Measurements from ENCODE around the gene KRTAP19-3.

KRTAP19-3 gene

DNA sequence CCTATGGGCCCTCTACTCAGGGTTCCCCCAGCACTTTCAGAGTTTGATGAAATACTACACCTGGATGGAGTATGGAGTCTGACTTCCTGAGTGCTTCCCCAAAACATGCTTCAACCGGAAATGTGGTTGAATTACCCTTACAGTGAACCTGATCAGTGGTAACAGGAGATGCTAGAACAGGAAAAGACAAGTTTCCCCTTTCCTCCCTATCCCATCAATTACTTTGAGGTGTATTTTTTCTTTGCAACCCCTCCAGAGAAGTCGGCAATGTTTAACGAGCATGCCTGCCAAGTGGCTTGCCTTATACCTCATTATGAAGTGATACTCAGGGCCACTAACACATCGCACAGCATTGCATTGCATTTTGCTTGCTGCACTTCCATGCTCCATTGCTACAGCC is 44.8 kb downstream of the KRTAP19-3 start:
- TF ChIP-seq, protein P1, sequence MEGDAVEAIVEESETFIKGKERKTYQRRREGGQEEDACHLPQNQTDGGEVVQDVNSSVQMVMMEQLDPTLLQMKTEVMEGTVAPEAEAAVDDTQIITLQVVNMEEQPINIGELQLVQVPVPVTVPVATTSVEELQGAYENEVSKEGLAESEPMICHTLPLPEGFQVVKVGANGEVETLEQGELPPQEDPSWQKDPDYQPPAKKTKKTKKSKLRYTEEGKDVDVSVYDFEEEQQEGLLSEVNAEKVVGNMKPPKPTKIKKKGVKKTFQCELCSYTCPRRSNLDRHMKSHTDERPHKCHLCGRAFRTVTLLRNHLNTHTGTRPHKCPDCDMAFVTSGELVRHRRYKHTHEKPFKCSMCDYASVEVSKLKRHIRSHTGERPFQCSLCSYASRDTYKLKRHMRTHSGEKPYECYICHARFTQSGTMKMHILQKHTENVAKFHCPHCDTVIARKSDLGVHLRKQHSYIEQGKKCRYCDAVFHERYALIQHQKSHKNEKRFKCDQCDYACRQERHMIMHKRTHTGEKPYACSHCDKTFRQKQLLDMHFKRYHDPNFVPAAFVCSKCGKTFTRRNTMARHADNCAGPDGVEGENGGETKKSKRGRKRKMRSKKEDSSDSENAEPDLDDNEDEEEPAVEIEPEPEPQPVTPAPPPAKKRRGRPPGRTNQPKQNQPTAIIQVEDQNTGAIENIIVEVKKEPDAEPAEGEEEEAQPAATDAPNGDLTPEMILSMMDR (IDR thresholded peaks at IDR 0.05) = no peak
- H3K36me3 ChIP-seq (ENCODE audit: control insufficient read depth, insufficient read depth, low read length) = no peaks in the 10 kb centered on the region
- no peaks in the 10 kb centered on the region for H3K27me3 ChIP-seq (ENCODE audit: control insufficient read depth, insufficient read depth, low read length)
- no peak overlapping the region for H2AFZ ChIP-seq
- no peak overlapping the region for H3K27ac ChIP-seq
- no peaks in the 10 kb centered on the region for H3K9me3 ChIP-seq (ENCODE audit: control insufficient read depth, low read length)
- no peak overlapping the region for H3K4me3 ChIP-seq (ENCODE audit: low read depth, low read length)
- H3K4me1 ChIP-seq = no peaks in the 10 kb centered on the region
- H3K4me2 ChIP-seq (ENCODE audit: low read length) = no peak overlapping the region
- no peaks in the 10 kb centered on the region for H3K79me2 ChIP-seq
- no peak overlapping the region for H3K9ac ChIP-seq

DNA sequence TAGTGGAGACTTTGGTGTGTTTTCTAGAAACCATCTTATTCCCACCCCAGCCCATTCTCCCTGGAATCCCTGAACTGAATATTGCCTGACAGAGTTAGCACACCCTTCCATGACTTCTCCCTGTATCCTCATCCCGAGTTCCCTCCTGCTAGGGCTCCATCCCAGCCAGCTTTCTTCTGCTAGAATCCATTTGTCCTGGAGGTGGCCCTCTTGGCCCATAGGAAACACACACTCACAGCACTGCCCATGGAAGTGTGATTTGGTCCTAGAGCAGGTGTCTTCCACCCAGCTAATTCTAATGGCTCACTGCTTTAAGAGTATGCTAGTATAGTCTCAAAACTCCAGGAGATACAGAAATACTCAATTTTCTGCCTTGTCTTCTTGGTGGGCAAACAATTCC is 47.6 kb downstream of the KRTAP19-3 start:
- TF ChIP-seq, protein P1 (IDR thresholded peaks at IDR 0.05) = no peak
- Histone ChIP-seq H3K27me3 (ENCODE audit: control insufficient read depth, insufficient read depth, low read length) (no peaks in the 10 kb centered on the region), H3K27ac (no peak overlapping the region), H3K9me3 (ENCODE audit: control insufficient read depth, low read length) (no peaks in the 10 kb centered on the region), H3K79me2 (no peaks in the 10 kb centered on the region), H2AFZ (no peak overlapping the region), H3K36me3 (ENCODE audit: control insufficient read depth, insufficient read depth, low read length) (no peaks in the 10 kb centered on the region), H3K4me3 (ENCODE audit: low read depth, low read length) (no peak overlapping the region), H3K4me1 (no peaks in the 10 kb centered on the region), H3K9ac (no peak overlapping the region), H3K4me2 (ENCODE audit: low read length) (no peak overlapping the region)

DNA sequence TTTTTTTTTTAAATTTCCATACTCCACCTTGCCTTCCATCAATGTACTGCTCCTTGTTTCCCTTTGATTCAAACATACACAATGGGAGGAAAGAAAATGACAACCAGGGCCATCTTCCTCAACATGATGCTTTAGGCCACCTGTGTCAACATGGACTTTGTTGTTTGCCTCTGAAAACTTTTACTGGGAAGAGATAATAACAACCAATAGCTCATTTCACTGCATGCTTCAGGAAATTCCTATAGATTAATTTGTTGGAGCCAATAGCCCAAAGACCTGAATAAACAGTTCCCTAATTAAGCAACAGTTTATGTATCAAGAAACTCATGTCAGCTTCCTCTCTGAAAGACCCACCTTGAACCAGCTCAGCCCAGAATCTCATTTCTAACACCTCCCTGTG is 48.6 kb downstream of the KRTAP19-3 start:
- no peaks in the 10 kb centered on the region for H3K9me3 ChIP-seq (ENCODE audit: control insufficient read depth, low read length)

More for the DNA sequence above, 48.6 kb downstream of the KRTAP19-3 start:
- Histone ChIP-seq H3K36me3 (ENCODE audit: control insufficient read depth, insufficient read depth, low read length) (no peaks in the 10 kb centered on the region), H3K4me3 (ENCODE audit: low read depth, low read length) (no peak overlapping the region), H3K27me3 (ENCODE audit: control insufficient read depth, insufficient read depth, low read length) (no peaks in the 10 kb centered on the region), H3K4me2 (ENCODE audit: low read length) (no peak overlapping the region), H3K9ac (no peak overlapping the region), H3K79me2 (no peaks in the 10 kb centered on the region), H2AFZ (no peak overlapping the region), H3K4me1 (no peaks in the 10 kb centered on the region), H3K27ac (no peak overlapping the region)
- TF ChIP-seq, protein P1 (IDR thresholded peaks at IDR 0.05) = no peak
